DOHH2 (cell line): ENCODE data around the gene CD209.

Experiments
- CTCF ChIP-seq: fragments of 200-600 bp; sonication (generic); IDR thresholded peaks from one replicate; pipeline ENCODE4 v1.5.1; 2014; ENCODE audit warnings: antibody characterized with exemption, mild to moderate bottlenecking, low read depth, low read length; ENCODE audit not compliant: poor library complexity, severe bottlenecking
- EZH2phosphoT487 ChIP-seq: fragments of 200-600 bp; sonication (generic); IDR thresholded peaks from 2 replicates; pipeline ENCODE4 v1.6.1; 2017; ENCODE audit warnings: borderline replicate concordance, mild to moderate bottlenecking, antibody characterized with exemption, low read length, moderate library complexity, mixed read lengths

- no peak for TF ChIP-seq CTCF
- TF ChIP-seq EZH2phosphoT487, result no peak
Observed at GRCh38 chr19:7731615-7732014, 15.7 kb downstream of the CD209 start.
